GM11168 (cell line): ENCODE data around the gene SAP30BP.

Source experiments
- in situ Hi-C: fragments of 300-500 bp; cut with MboI; formaldehyde crosslinking; loops from one replicate; pipeline ENCODE4 v1.12.0; 2022; ENCODE audit warnings: low sequenced_read_pairs; ENCODE audit not compliant: unreplicated experiment

Gene SAP30BP

GRCh38 chr17:75645889-75646637 lies 21.1 kb upstream of the SAP30BP start:
- in situ Hi-C loops: no loop called here

DNA sequence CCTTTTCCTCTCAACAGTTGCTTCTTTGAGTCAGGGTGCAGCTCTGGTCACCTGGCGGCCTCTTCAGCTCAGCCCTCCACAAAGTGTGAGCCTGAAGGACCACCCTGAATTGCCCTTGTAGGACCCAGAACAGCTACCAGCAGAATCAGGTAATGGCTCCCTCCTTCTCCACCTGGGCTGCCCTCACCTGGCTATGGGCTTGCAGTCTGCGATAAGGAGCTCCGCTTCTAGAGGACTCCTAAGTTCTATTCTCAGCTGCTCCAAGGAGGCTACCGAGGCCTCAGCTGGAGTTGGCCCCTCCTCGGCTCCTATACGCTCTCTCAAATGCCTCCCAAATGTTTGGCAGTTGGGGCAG lies 20.5 kb upstream of the SAP30BP start:
- in situ Hi-C loops: no loop called here

DNA sequence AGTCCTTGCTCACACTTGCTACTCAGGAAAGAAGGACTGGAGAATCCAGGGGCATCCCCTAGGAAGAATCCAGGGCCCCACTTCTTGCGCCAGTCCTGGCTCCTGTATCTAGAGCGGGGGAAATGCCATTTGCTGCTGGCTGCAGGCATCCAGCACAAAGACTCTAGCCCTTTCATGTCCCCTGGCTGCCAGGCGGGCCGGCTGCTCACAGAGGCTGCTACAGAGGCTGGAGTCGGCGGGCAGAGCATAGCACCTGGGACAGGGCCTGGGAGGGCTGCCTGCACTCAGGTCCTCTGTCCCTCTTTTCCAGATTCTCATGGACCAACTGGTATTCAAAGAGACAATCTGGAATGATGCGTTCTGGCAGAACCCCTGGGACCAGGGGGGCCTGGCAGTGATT lies 20.1 kb upstream of the SAP30BP start:
- in situ Hi-C loops: no loop called here

GRCh38 chr17:75647921-75648320 lies 19.2 kb upstream of the SAP30BP start:
- in situ Hi-C loops: no loop called here

GRCh38 chr17:75649687-75650086 lies 17.5 kb upstream of the SAP30BP start:
- in situ Hi-C loops: no loop called here

- in situ Hi-C loops: no loop called here
Measured at GRCh38 chr17:75650874-75651273, 16.3 kb upstream of the SAP30BP start.

- in situ Hi-C loops: no loop called here
Measured at GRCh38 chr17:75652341-75652740, 14.8 kb upstream of the SAP30BP start.

DNA sequence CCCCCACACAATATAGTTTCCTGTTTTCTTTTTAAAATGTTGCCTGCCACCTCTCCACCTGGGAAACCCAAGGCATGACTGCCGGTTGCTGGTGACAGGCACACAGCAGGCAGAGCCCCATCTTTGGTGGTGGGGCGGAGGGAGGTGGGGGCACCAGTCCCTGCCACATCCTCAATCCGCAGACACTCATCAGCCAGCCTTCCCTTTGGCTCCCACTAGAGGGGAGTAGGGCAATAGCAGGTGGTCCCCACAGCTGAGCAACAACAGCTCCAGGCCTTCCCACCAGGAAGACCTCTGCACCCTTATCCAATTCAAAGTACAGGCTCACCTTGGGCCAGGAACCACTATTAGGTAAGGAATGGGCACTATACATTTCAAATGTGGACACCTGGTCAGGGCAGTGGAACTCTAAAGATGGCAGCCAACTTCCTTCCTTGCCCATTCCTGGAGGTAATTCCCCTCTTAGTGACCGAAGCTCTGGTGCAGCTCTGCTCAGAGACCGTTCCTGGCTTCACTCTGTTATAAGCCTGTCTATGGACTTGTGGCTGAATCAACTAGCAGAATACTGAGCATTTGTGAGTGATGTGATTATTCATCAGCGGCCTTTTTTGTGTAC lies 14.1 kb upstream of the SAP30BP start:
- in situ Hi-C loops: no loop called here

DNA sequence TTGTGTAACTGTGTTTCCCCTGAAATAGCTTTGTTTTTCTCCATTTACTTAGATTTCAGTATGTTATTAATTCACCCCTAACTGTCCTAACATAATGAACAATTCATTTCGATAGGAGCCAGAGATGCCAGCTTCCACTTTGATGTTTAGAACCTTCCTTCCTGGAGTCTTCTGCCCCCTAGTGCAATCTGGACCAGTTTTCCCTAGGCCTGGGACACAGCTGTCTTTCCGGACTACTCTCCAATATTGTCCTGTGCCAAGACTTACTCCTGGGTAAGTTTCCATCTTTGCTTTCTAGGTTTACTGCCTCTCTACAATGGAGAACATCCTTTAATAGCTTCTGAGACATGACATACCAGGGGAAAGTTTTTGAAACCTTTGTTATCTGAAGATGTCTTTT lies 13.0 kb upstream of the SAP30BP start:
- in situ Hi-C loops: no loop called here

DNA sequence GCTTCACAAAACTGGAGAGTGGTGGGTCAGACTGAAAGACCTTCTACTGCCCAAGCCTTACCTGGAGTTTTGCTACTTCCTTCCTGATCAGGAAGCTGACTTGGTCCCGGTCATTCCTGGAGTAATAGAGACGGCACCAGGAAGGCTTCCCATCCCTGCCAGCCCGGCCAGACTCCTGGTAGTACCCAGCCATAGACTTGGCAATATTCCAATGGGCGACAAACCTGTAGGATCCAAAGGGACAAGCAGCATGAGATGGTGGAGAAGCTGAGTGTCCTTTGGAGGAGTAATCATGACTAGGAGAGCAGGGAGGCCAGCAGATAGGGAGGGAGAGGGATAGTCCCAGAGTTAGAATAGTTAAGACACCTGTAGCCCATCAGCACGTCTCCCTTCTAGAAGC lies 8.9 kb upstream of the SAP30BP start:
- in situ Hi-C loops: no loop called here

- in situ Hi-C loops: no loop called here
Measured at GRCh38 chr17:75661531-75661930, 5.6 kb upstream of the SAP30BP start.

- in situ Hi-C loops: no loop called here
Measured at GRCh38 chr17:75662511-75662910, 4.6 kb upstream of the SAP30BP start.

GRCh38 chr17:75664099-75664549 lies 3.0 kb upstream of the SAP30BP start:
- in situ Hi-C loops: no loop called here

- in situ Hi-C loops: no loop called here
Measured at GRCh38 chr17:75665981-75666380, 1.2 kb upstream of the SAP30BP start.

DNA sequence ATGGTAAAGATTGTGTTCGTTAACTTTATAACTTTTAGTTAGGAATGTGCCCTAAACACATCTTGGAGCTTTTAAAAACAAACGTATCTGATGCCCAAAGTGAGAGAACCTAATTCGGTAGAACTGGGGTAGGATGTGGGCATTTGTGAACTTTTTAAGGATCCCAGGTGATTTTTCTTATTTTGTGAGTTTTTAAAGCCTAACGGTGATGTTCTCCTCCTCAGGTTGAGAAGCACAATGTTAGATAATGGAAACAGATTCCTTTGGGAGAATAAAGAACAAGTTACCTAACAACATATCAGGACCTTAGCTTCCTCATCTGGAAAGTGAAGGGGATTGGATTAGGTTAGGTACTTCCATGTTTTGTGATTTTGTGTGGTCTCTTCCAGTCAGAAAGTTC lies 687 bp downstream of the SAP30BP start:
- in situ Hi-C loops: no loop called here

DNA sequence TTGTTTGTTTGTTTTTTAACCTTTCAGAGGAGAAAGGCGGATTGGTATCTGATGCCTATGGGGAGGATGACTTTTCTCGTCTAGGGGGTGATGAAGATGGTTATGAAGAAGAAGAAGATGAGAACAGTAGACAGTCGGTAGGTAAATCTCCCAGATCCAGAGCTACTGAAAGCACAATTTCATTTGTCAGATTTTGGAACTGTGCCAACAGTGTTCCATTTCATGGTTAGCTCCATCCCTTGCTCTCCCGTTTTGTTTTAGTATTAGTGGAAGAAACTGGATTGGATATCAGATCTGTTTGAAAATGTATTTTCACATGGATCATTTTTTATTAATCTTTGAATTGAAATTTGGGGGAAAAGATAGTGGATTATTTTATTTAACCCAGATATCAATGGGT lies 1.4 kb downstream of the SAP30BP start:
- in situ Hi-C loops: no loop called here

DNA sequence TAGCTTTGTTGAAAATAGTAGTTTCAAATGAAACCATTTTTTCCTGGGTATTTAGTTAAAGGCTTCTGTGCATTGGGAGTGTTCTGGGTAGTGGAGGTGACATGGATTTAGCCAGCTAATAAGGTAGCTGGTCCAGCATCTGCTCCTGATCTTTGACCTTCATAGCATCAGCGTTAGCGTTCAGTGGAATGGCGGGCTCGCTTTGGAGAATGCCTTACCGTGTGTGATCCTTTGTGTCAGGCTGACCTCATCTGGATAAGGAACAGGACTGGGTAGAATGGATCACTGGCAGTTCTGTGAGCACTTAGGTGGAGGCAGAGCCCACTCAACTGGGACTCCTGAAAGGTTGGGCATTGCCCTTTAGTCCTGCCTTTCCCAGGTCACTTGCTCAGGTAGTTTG lies 3.7 kb downstream of the SAP30BP start:
- in situ Hi-C loops: loop anchor here (5.0 kb wide), 1 partner anchor 76 kb away; no protein-coding TSS in a partner anchor

GRCh38 chr17:75672011-75672410 lies 4.9 kb downstream of the SAP30BP start:
- in situ Hi-C loops: loop anchor here (5.0 kb wide), 1 partner anchor 75 kb away; no protein-coding TSS in a partner anchor

DNA sequence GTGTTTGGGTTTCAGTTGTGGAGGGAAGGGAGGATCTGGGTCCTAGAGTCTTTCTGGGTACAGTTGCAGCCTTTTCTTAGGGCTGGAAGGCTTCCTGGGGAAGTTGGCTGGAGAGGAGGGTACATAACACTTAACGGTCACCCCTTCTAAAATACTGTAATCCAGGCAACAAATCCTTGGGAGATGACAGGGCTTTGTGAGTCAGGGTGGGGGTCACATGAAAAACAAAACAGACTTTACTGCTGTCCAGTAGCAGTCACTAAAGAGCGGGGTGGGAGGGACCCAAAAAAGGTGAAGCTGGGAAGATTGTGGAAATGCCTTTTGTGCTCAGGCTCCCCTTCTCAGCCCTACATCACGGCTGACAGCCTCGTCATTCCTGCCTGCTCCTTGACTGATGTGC lies 6.3 kb downstream of the SAP30BP start:
- in situ Hi-C loops: loop anchor here (5.0 kb wide), 1 partner anchor 74 kb away; no protein-coding TSS in a partner anchor

- in situ Hi-C loops: no loop called here
Measured at GRCh38 chr17:75676461-75676860, 9.3 kb downstream of the SAP30BP start.

DNA sequence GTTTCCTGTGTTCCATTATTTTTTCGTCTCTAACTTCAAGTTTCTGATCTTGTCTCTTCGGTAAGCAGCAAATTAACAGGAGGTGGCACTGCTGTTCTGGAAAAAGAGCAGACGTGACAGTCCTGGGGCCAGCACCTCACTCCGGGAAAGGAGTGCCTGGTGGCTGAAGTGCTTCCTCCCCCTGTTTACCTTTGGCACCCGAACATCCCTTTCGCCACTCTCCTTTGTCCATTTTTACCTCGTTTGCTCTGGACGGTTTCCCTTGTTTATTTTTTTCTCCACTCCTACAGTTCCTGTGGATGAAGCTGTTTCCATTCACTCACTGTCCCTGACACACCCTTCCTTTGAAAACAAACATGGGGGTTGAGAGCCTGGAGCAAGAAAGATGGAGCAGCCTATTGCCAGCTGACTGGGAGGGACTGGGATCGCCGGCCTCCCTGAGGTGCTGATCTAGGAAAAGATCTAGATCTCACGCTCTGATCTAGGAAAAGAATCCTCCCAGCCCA lies 12.6 kb downstream of the SAP30BP start:
- in situ Hi-C loops: no loop called here

GRCh38 chr17:75680431-75680830 lies 13.3 kb downstream of the SAP30BP start:
- in situ Hi-C loops: no loop called here
